Testis (tissue), 3 donors: ENCODE measurements around the gene HOMER2. TPM values are rescaled to one million over a fixed set of nuclear protein-coding genes. Genes with fewer than 3 reads are reported as not detected.

Experiments
- DNase-seq: peaks from one replicate; pipeline ENCODE4 v3.0.0-alpha.2; 2019
- H3K27ac ChIP-seq, 2 donors: fragments of 200-600 bp; sonication (generic); one replicate each; pipeline ENCODE4 v1.5.1; 2019
- H3K27me3 ChIP-seq: fragments of 200-600 bp; sonication (generic); one replicate; pipeline ENCODE4 v1.5.1; 2019
- H3K36me3 ChIP-seq: fragments of 200-600 bp; sonication (generic); one replicate; pipeline ENCODE4 v1.5.1; 2017; ENCODE audit warnings: low read depth; ENCODE audit errors: missing control alignments
- H3K4me1 ChIP-seq: fragments of 200-600 bp; sonication (generic); one replicate; pipeline ENCODE4 v1.5.1; 2019
- H3K4me3 ChIP-seq, 2 donors: fragments of 200-600 bp; sonication (generic); one replicate each; pipeline ENCODE4 v1.5.1; 2017 to 2019
- H3K9me3 ChIP-seq: fragments of 200-600 bp; sonication (generic); one replicate; pipeline ENCODE4 v1.5.1; 2017
- POLR2A ChIP-seq: fragments of 450-650 bp; IDR thresholded peaks from one replicate; pipeline ENCODE4 v1.6.1; 2017; ENCODE audit warnings: antibody characterized with exemption, mild to moderate bottlenecking, moderate library complexity
- WGBS, 2 donors: methylation state at CpG; one replicate each; pipeline ENCODE4 v1.1.5; 2018; 5-methylcytosine and 5-hydroxymethylcytosine counted together
- intact Hi-C: fragments of 100-400 bp; cut with DNase I; formaldehyde crosslinking; loops from one replicate; pipeline ENCODE4 v1.15.1; 2023; ENCODE audit warnings: low total_unique reads
- polyA plus RNA-seq: library from polyadenylated mRNA; stranded (reverse); fragments of 350-450 nt; fragmentation: Illumina TruSeq; extraction: RNeasy Lipid Tissue Mini Kit (QIAGEN cat#74804); gene quantifications from one replicate; pipeline ENCODE4 v1.2.3, GENCODE V29; 2014; ENCODE audit warnings: low read depth, low replicate concordance; ENCODE audit not compliant: insufficient read depth
- total RNA-seq, 2 donors: library from RNA; depleted of rRNA; stranded (reverse); fragments of >200 nt; gene quantifications; one replicate each; pipeline ENCODE4 v1.2.3, GENCODE V29; 2016
- TF ChIP-seq, protein P1 (sequence below), 3 experiments: fragments of 450-650 bp in 2 of 3; fragments of 200-600 bp in 1 of 3; sonication (generic) in 1 of 3; IDR thresholded peaks; one replicate each; pipeline ENCODE4 v1.5.1; 2016 to 2019; ENCODE audit warnings: antibody characterized with exemption in 3 of 3, mild to moderate bottlenecking in 2 of 3, moderate library complexity in 1 of 3

The HOMER2 gene
- total and polyA plus RNA-seq, 3 donors from 2014 or later: 18.7 to 40.5 (median 38.5) TPM

- Histone ChIP-seq H3K4me1 (no peaks in the 10 kb centered on the region), H3K9me3 (no peaks in the 10 kb centered on the region), H3K27ac (no peak overlapping the region), H3K4me3 (no peak overlapping the region), H3K27me3 (no peaks in the 10 kb centered on the region), H3K36me3 (no peaks in the 10 kb centered on the region)
- intact Hi-C loops: no loop called here
- 97 to 98% methylated on average over 6 of the region's 6 CpGs for WGBS, 2 donors
- DNase-seq: no peak
- no peak for TF ChIP-seq POLR2A
- TF ChIP-seq, protein P1, sequence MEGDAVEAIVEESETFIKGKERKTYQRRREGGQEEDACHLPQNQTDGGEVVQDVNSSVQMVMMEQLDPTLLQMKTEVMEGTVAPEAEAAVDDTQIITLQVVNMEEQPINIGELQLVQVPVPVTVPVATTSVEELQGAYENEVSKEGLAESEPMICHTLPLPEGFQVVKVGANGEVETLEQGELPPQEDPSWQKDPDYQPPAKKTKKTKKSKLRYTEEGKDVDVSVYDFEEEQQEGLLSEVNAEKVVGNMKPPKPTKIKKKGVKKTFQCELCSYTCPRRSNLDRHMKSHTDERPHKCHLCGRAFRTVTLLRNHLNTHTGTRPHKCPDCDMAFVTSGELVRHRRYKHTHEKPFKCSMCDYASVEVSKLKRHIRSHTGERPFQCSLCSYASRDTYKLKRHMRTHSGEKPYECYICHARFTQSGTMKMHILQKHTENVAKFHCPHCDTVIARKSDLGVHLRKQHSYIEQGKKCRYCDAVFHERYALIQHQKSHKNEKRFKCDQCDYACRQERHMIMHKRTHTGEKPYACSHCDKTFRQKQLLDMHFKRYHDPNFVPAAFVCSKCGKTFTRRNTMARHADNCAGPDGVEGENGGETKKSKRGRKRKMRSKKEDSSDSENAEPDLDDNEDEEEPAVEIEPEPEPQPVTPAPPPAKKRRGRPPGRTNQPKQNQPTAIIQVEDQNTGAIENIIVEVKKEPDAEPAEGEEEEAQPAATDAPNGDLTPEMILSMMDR (IDR thresholded peaks at IDR 0.05): no peak
Observed at GRCh38 chr15:82909080-82909815, 43.3 kb downstream of the HOMER2 start.

DNA sequence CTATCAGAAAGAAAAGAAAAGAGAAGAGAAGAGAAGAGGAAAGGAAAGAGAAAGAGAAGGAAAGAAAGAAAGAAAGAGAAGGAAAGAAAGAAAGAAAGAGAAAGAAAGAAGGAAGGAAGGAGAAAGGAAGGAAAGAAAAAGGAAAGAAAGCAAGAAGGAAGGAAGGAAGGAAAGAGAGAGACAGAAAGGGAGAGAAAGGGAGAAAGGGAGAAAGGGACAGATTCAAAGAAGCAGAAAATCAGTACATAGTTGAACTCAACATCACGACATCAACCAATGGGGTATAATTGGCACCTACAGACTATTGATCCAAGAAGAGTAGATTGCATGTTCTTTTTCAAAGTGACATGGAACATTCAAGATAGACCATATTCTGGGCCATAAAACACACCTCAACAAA, 45.2 kb downstream of the HOMER2 start:
- 96 to 100% methylated on average over 1 of the region's 1 CpG for WGBS, 2 donors
- Histone ChIP-seq H3K27me3 (no peaks in the 10 kb centered on the region), H3K27ac (no peak overlapping the region), H3K9me3 (no peaks in the 10 kb centered on the region), H3K4me1 (no peaks in the 10 kb centered on the region), H3K36me3 (no peaks in the 10 kb centered on the region), H3K4me3 (no peak overlapping the region)
- TF ChIP-seq, protein P1 (IDR thresholded peaks at IDR 0.05): no peak
- TF ChIP-seq POLR2A: no peak
- DNase-seq: no peak
- intact Hi-C loops: no loop called here

- intact Hi-C loops: no loop called here
- 81 to 86% methylated on average over 3 of the region's 3 CpGs for WGBS, 2 donors
- H3K4me1 ChIP-seq: no peaks in the 10 kb centered on the region
- DNase-seq: no peak
- no peak overlapping the region for H3K27ac ChIP-seq
- TF ChIP-seq, protein P1 (IDR thresholded peaks at IDR 0.05): no peak
- TF ChIP-seq POLR2A: no peak
- no peaks in the 10 kb centered on the region for H3K36me3 ChIP-seq
- no peaks in the 10 kb centered on the region for H3K9me3 ChIP-seq
- no peak overlapping the region for H3K4me3 ChIP-seq
- H3K27me3 ChIP-seq: no peaks in the 10 kb centered on the region
Observed at GRCh38 chr15:82904574-82904973, 47.9 kb downstream of the HOMER2 start.

- Histone ChIP-seq H3K27ac (peak overlapping the region in 1 of 2 donors; percentile 29), H3K27me3 (no peaks in the 10 kb centered on the region), H3K36me3 (no peaks in the 10 kb centered on the region), H3K4me3 (peak overlapping the region; percentile 23 to 36), H3K4me1 (no peaks in the 10 kb centered on the region), H3K9me3 (no peaks in the 10 kb centered on the region)
- WGBS, 2 donors: 70 to 74% methylated on average over 16 of the region's 16 CpGs
- DNase-seq: no peak
- intact Hi-C loops: no loop called here
- TF ChIP-seq, protein P1 (IDR thresholded peaks at IDR 0.05): no peak
- no peak for TF ChIP-seq POLR2A
Observed at GRCh38 chr15:82903511-82903910, 49.0 kb downstream of the HOMER2 start.
